AG08396 (cell line): ENCODE results near the gene EGFL7.

Experiments
- DNase-seq: peaks from one replicate; pipeline ENCODE4 v3.0.0; 2012; ENCODE audit warnings: low spot score, mixed read lengths

Gene EGFL7

DNA sequence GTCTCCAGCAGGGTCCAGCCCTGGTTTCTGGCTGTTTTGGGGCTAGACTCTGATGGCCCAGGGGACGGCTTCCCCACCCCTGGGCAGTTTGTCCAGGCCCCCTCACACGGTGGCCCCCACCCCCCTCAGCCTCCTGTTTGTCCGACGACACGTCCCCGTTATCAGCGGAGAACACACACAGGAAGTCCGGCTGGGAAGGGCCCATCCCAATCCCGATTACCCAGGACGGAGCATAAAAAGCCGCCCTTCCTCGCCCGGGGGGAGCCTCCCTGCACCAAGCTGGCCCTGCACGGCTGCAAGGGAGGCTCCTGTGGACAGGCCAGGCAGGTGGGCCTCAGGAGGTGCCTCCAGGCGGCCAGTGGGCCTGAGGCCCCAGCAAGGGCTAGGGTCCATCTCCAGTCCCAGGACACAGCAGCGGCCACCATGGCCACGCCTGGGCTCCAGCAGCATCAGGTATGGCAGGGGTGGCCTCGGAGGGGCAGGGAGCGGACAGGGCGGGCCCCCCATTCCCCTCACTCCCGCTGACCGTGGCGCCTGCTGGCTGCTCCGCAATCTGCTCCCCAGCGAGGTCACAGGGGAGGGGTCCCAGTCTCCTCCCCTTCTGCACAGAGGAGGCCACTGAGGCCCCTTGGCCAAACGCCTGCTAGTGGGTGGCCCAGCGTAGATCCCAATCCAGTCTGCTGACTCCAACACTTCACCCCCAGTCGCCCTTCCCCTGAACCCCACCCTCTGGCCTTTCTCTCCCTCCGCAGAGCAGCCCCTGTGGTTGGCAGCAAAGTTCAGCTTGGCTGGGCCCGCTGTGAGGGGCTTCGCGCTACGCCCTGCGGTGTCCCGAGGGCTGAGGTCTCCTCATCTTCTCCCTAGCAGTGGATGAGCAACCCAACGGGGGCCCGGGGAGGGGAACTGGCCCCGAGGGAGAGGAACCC, at the start of gene EGFL7:
TSS of gene EGFL7 (plus strand) at position 261 of the 926 bp plus-strand sequence. CDS start 5,367 bp downstream, outside the sequence.
- DNase-seq, result no peak

DNA sequence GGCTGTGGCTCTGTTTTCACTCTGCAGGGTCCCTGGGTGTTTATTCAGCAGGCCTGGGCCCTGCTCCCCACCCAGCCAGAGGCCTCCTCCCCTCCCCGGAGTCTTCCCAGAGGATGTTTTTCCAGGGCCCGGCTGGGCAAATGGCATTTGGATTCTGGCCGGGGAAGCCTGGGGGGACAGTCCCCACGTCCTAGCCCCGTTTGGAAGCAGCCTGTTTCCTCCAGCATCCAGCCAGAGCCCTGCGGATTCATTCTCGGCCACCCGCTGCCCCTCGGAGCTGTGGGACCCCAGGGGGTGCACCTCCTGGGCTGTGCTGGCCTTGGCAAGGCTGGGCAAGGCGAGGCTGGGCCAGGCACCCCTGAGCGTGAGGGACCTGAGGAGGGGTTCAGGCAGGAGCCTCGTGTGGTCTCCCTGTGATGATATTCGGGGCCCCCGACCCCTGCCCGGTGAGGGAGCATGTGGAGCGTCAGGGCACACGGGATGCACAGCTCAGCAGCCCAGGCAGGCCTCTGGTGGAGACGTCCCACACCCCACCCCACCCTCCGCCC, 48.8 kb upstream of the EGFL7 start:
- no peak for DNase-seq

GRCh38 chr9:136614372-136614922, 48.3 kb upstream of the EGFL7 start:
- peak; percentile 75 for DNase-seq

DNA sequence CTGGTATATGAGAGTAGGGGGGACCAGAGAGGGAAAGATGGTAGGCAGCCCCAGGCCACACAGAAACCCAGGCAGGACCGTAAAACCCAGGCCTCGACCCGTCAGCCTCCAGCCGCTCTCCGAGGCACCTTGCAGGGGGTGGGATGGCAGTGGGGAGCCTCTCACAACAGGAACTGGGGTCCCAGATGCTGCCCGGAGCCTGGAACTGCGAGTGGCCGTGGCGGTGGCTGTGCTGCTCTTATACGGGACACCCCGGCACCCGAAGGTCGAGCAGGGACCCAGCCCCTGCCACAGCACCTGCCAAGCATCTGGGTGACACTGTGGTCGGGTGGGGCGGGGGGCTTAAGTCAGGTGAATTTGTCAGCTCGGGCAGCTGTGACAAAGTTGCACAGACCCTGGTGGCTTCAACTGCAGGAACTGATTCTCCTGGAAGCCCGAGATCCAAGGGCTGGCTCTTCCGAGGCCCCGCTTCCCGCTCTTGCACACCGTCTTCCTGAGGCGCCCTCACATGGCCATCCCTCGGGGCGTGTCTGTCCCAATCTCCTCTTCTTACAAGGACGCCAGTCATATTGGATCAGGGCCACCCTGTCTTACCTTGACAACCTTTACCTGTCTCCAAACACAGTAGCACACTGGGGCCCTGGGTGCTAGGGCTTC, 47.6 kb upstream of the EGFL7 start:
- no peak for DNase-seq

DNA sequence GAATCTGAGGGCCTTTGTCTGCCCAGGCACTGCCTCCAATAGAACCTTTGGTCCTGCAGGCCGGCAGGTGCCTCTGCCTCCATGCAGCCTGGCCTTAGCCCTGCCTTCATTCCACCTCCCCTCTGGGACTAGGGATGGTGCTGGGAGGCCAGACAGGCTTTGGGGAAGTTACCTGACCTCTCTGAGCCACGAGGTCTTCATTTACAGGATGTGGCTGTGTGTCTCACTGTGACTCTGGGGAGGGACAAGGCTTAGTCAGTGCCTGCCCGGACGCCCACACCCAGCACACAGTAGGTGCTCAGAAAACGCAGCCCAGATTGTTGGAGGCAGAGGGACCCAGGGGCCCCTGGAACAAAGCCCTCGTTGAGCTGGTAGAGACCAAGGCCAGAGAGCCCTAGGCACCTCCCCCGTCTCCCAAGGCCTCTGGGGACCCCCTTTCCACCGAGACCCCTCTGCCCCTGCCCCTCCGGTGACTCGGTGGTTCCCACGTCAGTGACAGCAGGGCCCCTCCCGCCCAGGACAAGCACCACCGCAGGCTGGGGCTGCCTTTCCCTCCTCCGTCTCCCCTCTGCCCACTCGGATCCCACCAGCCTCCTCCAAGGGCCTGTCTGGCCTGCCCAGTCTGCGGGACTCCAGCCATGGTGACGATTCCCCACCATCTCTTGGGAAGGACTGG, 46.9 kb upstream of the EGFL7 start:
- no peak for DNase-seq

GRCh38 chr9:136616307-136616635, 46.4 kb upstream of the EGFL7 start:
- DNase-seq, result no peak

- no peak for DNase-seq
Measured at GRCh38 chr9:136616948-136617695, 45.6 kb upstream of the EGFL7 start.

DNA sequence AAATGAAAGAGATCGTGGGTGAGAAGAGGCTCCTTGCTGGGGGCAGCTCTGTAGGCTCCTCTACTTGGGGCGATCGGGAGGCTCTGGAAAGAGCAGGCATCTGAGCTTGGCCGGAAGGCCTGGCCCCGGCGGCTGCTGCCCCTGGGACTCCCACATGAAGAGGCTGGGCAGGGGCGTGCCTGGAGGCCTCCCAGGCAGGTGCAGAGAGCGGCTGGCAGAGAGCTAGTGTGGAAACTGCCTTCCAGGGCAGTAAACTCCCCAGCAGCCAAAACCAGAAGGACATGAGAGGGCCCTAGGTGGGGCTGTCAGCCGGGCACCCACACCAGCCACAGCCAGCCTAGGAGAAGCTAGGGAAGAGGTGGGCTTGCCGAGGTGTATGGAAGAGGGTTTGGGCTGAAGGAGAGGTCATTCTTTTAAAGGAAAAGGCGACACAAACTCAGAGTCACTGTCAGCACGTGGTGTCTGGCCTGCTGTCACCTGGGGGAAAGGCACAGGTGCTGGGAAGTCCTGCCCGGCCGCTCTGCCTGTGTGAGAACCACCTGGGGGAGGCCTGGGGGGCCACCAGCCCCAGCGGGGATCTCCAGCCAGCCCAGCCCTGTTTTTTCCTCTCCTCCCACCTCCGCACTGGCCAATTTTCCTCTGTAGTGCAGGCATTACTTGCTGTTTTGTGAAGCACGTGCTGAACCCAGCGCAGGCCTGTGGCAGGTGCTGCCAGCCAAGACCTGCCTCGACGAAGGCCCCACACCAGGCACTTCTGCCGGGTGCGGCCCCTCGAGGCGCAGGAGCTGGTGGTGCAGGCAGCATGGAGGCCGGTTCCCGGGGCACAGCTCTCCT, 44.8 kb upstream of the EGFL7 start:
- DNase-seq, result no peak

- no peak for DNase-seq
Measured at GRCh38 chr9:136618580-136619547, 43.9 kb upstream of the EGFL7 start.

- no peak for DNase-seq
Measured at GRCh38 chr9:136619742-136620440, 42.8 kb upstream of the EGFL7 start.

DNA sequence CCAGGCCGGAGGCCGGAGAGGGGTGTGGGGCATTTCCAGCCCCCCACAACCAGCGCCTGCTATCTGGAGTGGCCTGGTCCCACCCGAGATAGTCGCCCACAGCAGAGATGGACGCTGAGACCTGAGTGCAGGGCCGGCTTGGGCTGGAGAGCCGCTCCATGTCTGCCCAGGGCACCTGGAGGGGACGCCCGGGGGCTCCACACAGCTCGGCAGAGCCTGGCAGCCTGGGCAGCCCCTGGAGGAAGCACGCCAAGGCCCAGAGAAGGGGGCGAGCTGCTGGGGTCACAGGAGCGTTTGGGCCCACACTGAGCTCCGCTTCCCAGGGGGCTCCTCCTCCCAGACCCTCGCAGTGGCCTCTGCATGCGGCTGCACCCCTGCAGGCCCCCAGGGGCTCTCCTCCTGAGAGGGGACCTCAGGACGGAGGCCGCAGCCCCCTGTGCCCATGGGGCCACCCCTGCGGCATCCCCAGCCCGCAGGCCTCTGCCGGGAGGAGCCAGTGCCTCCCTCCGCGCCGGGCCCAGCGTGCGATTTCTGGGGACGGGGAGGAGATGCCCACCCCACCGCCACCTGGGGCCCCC, 42.2 kb upstream of the EGFL7 start:
- no peak for DNase-seq

- no peak for DNase-seq
Measured at GRCh38 chr9:136621019-136621733, 41.5 kb upstream of the EGFL7 start.

- DNase-seq, result no peak
Measured at GRCh38 chr9:136621734-136622093, 41.0 kb upstream of the EGFL7 start.

- no peak for DNase-seq
Measured at GRCh38 chr9:136622538-136622948, 40.2 kb upstream of the EGFL7 start.

DNA sequence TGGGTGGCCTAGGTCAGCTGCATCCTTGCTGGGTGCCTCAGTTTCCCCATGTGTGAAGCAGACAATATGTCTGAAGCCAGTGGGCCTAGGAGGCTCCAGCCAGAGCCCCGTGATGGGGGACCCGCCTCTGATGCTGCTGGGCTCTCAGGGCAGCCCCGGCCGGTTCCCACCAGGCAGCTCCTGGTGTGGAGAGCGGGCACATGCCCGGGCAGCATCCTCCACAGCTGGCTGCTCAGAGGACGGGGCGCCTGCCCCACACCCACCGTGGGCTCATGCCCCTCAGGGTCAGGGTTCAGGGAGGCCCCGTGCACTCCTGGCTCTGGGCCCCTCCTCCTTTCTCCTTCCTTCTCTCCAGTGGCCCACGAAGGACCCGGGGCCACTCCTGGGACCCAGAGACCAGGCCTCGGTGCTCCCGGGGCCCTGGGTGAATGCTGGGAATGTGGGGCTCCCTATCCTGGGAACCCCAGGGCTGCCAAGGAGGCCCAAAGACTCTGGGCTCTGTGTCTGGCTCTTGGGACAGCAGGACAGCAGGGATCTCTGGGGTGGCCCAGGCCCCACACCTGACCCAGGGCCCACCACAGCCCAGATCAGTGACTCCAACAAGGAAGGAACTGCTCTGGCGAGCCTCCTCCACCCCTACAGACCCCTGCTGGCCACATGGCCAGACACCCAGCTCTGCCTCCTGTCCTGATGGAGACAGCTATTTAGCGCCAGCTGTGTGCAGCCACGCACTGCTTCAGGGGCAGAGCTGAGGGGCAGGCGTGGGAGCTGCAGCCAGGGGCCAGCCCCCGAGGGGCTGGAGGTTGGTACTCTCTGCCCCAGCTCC, 39.5 kb upstream of the EGFL7 start:
- no peak for DNase-seq

DNA sequence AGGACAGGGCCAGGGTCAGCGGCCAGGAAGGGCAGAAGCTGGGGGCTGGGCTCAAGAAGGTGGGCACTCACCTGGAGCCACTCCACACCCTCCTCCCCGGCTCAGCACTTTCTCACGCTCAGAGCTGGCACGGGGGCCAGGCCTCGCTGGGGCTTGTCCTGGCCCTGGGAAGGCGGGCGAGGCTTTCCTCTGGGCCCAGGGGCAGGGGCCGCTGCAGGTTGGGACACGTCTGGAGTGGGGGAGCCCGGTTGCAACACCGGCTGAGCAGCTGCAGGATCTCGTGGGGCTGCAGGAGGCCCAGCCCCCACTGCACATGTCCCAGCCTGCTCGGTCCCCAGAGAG, 38.9 kb upstream of the EGFL7 start:
- no peak for DNase-seq
